Uterus (tissue), 2 donors: ENCODE results near the gene DUS2.

ENCODE experiments used
- POLR2A ChIP-seq, 2 donors: fragments of 450-650 bp; IDR thresholded peaks; one replicate each; pipeline ENCODE4 v1.6.1; 2016; ENCODE audit warnings: antibody characterized with exemption in 2 of 2, mild to moderate bottlenecking in 1 of 2, moderate library complexity in 1 of 2
- TF ChIP-seq, protein P1 (sequence below), 4 experiments: fragments of 200-600 bp in 2 of 4; fragments of 450-650 bp in 2 of 4; sonication (generic) in 2 of 4; IDR thresholded peaks; one replicate each; pipeline ENCODE4 v1.5.1; 2016 to 2019; ENCODE audit warnings: antibody characterized with exemption in 4 of 4, mild to moderate bottlenecking in 2 of 4, moderate library complexity in 1 of 4

- TF ChIP-seq, protein P1, sequence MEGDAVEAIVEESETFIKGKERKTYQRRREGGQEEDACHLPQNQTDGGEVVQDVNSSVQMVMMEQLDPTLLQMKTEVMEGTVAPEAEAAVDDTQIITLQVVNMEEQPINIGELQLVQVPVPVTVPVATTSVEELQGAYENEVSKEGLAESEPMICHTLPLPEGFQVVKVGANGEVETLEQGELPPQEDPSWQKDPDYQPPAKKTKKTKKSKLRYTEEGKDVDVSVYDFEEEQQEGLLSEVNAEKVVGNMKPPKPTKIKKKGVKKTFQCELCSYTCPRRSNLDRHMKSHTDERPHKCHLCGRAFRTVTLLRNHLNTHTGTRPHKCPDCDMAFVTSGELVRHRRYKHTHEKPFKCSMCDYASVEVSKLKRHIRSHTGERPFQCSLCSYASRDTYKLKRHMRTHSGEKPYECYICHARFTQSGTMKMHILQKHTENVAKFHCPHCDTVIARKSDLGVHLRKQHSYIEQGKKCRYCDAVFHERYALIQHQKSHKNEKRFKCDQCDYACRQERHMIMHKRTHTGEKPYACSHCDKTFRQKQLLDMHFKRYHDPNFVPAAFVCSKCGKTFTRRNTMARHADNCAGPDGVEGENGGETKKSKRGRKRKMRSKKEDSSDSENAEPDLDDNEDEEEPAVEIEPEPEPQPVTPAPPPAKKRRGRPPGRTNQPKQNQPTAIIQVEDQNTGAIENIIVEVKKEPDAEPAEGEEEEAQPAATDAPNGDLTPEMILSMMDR (IDR thresholded peaks at IDR 0.05) = no peak
- TF ChIP-seq POLR2A (IDR thresholded peaks at IDR 0.05) = no peak
Measured at GRCh38 chr16:68090130-68090529, 67.0 kb downstream of the DUS2 start.
